Esophagus muscularis mucosa (tissue), 3 donors: ENCODE results near the gene CDH4.

Experiments used
- CTCF ChIP-seq, 3 experiments: fragments of 200-600 bp in 2 of 3; fragments of 450-650 bp in 1 of 3; sonication (generic) in 2 of 3; IDR thresholded peaks; one replicate each; pipeline ENCODE4 v1.5.1; 2017 to 2019; ENCODE audit warnings: antibody characterized with exemption in 3 of 3, mild to moderate bottlenecking in 2 of 3, moderate library complexity in 1 of 3
- POLR2A ChIP-seq: fragments of 450-650 bp; IDR thresholded peaks from one replicate; pipeline ENCODE4 v1.6.1; 2017; ENCODE audit warnings: antibody characterized with exemption, moderate library complexity, mild to moderate bottlenecking, low read depth

- TF ChIP-seq POLR2A (no peak), CTCF (IDR thresholded peaks at IDR 0.05) (no peak)
Measured at GRCh38 chr20:61977419-61977786, 725.3 kb downstream of the CDH4 start.
